Measurements from ENCODE around the gene REG1A.

DNA sequence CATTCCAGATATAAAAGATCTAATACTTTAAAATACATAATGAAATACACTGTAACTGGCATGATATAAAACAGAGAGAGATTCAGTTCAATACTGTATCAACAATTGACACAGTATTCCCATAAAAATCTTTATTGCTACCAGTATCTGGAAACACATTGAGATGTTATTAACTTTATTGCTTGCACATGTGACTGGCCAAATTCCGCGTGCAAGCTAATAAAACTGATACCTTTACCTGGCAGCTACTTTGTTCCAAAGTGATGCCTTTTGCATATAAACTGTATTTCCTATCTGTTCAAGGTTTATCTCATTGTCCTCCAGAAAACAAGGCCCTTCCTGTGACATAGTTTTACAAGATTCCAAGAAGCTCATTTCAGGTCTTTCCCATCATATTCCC, 17.1 kb upstream of the REG1A start:
- TF ChIP-seq, protein P1, sequence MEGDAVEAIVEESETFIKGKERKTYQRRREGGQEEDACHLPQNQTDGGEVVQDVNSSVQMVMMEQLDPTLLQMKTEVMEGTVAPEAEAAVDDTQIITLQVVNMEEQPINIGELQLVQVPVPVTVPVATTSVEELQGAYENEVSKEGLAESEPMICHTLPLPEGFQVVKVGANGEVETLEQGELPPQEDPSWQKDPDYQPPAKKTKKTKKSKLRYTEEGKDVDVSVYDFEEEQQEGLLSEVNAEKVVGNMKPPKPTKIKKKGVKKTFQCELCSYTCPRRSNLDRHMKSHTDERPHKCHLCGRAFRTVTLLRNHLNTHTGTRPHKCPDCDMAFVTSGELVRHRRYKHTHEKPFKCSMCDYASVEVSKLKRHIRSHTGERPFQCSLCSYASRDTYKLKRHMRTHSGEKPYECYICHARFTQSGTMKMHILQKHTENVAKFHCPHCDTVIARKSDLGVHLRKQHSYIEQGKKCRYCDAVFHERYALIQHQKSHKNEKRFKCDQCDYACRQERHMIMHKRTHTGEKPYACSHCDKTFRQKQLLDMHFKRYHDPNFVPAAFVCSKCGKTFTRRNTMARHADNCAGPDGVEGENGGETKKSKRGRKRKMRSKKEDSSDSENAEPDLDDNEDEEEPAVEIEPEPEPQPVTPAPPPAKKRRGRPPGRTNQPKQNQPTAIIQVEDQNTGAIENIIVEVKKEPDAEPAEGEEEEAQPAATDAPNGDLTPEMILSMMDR (optimal IDR thresholded peaks at IDR 0.05 in 1 of 3, IDR thresholded peaks at IDR 0.05 in 1 of 3, conservative IDR thresholded peaks at IDR 0.05 in 1 of 3; ENCODE audit: extremely low read depth in 1 of 3, insufficient read depth in 2 of 3, low read length in 3 of 3): no peak
- no peak for TF ChIP-seq EZH2 (IDR thresholded peaks at IDR 0.05; ENCODE audit: low read length)
